Activated CD8-positive, alpha-beta memory T cell treated with anti-CD3 and anti-CD28 coated beads, Interleukin-2, amount 50 U/mL, for 24 hours (primary cell): ENCODE data around the gene HAPLN2.
"Not testable (repeated sequence)": the region's sequence is repeated elsewhere in the genome, so short reads cannot be mapped to it uniquely, and the experiment has no call there.

Experiments used
- DNase-seq: peaks from one replicate; pipeline ENCODE4 v3.0.0-alpha.2; 2020; ENCODE audit errors: extremely low read depth

Gene HAPLN2

DNA sequence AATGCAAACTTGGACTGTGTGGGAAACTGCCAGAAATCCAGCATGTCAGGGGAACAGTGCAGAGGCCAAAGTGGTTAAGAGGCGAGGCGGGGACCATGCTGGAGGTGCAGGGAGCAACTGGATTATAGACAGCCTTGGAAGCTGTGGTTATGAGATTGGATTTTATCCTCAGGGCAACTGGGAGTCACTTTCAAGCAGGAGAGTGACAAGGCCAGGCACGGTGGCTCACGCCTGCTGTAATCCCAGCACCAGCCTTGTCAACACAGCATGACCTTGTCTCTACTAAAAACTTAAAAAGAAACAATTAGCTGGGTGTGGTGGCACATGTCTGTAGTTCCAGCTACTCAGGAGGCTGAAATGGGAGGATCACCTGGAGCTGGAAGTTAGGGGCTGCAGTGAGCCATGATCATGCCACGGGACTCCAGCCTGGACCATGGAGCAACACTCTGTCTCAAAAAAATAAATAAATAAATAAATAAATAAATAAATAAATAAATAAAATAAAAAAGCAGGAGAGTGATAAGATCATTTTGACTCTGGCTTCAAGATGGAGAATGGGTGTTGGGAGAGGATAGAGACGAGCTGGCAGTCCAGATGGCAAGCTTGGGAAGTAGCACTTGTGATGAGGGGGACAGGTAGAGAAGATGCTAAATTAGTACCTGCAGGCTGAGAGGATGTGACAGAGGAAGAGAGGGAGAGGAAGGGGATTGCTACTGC is 3.5 kb downstream of the HAPLN2 start:
- DNase-seq = no peak

DNA sequence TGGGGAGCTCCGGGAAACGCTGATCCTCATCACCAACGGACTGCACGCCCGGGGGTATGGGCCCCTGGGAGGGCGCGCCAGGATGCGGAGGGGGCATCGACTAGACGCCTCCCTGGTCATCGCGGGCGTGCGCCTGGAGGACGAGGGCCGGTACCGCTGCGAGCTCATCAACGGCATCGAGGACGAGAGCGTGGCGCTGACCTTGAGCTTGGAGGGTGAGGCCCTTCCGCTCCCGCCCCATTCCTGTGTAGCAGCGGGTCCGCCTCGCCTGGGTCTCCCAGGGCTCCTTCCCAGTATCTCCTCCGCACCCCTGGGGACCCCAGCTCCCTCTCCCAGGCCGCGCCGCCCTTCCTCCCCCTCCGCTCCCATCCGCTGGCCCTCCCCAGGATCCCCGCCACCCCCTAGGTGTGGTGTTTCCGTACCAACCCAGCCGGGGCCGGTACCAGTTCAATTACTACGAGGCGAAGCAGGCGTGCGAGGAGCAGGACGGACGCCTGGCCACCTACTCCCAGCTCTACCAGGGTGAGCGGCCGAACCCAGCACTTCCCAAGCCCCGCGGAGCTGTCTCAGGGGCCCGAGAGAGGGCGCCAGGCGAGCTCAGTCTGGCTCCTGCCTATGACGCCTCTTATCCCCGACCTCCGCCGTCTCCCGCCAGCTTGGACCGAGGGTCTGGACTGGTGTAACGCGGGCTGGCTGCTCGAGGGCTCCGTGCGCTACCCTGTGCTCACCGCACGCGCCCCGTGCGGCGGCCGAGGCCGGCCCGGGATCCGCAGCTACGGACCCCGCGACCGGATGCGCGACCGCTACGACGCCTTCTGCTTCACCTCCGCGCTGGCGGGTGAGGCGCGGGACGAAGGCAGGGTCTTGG is 5.0 kb downstream of the HAPLN2 start:
- no peak for DNase-seq

DNA sequence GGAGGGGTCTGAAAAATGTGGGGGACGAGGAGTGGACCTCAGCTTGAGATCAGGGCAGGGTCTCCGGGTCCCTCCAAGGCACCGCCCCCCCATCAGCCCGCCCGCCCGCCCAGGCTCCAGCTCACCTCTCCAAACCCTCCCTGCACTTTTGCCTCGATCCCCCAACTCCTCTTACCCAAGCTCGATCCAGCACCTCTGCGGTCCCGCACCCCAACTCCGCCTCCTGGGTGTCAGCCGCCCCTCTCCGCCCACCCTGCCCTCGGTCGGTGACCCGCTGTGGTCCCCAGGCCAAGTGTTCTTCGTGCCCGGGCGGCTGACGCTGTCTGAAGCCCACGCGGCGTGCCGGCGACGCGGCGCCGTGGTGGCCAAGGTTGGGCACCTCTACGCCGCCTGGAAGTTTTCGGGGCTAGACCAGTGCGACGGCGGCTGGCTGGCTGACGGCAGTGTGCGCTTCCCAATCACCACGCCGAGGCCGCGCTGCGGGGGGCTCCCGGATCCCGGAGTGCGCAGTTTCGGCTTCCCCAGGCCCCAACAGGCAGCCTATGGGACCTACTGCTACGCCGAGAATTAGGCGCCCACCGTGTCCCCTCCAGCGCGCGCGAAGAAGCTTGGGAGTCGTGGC is 5.7 kb downstream of the HAPLN2 start:
- DNase-seq = no peak

DNA sequence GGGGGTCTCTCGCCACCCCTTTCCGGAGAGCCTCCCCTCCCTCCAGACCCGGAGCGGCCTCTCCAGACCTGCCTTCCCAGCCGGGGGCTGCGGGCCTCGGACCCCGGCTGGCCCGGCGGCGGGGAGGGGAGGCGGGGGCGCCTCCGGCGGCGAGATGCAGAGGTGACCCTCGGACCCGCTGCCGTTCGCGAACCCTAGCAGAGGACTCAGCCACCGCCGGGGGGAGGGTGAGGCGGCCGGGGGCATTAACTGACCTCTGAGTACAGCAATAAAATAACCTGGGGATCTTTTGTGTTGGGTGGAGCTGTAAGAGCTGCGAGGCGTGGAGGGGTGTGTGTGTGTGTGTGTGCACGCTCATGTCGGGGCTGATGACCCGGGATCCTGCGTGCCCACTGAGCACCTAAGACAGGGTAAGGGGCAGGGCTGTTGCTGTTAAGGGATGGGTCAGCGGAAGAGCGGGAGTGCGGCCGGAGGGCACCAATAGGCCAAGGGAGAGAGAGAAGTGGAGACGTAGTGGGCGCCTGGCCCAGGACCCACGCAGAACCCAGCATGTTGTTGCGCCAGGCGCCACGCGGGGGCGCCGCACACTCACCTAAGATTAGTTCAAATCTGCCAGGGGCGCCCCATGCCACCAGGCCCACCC is 6.3 kb downstream of the HAPLN2 start:
- DNase-seq = no peak

DNA sequence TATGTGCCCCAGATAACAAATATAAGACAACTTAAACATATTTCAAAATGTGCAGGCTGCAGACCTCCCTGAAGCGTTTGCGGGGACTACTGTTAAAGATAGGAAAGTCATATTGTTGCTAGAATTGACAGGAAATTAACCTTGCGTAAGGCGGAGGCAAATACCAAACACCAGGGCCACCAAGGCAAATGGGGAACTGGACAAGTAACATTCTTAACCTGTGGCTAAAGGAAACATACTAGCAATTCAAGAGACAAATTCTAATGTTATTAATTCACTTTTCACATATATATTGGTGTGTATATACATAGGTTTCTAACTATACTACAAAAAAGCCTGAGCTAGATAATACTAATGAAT is 6.8 kb downstream of the HAPLN2 start:
- no peak for DNase-seq

DNA sequence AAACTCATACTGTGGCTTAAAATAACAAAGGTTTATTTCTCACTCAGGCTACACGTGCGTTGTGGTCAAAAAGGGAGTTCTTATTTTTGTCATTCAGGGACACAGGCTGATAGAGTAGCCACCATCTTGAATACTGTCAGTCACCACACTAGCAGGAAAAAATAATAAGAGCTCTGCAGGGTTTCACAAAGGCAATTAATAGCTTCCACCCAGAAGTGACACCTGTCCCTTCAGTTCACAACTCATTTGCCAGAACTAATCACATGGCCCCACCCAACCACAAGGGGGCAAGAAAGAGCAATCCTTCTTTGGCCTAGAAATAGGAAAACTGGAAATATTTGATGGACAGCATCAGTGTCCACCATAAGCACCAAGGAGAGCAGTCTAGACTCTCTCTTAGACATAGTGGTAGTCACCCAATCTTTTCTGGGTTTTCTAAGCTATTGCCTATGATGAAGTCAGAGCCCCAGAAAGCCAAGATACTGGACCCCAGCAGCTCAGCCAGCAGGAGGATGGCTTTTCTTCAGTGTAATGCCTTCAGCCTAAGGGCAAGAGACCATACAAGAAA is 8.2 kb downstream of the HAPLN2 start:
- no peak for DNase-seq

DNA sequence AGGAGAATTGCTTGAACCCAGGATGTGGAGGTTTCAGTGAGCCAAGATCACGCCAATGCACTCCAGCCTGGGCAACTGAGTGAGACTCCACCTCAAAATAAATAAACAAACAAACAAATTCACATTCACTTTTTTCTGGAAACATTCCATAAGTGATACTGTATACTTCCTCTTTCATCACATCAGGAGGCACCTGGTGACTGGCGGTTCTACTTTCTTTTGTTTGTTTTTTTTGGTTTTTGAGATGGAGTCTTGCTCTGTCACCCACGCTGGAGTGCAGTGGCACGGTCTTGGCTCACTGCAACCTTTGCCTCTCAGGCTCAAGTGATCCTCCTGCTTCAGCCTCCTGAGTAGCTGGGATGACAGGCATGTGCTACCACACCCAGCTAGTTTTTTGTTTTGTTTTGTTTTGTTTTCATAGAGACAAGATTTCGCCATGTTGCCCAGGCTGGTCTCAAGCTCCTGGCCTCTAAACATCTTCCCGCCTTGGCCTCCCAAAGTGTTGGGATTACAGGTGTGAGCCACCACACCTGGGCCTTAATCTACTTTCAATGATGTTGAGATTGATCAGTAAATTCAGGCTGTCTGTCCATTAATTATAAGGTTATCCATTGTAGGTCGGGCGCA is 10.7 kb downstream of the HAPLN2 start:
- no peak for DNase-seq

DNA sequence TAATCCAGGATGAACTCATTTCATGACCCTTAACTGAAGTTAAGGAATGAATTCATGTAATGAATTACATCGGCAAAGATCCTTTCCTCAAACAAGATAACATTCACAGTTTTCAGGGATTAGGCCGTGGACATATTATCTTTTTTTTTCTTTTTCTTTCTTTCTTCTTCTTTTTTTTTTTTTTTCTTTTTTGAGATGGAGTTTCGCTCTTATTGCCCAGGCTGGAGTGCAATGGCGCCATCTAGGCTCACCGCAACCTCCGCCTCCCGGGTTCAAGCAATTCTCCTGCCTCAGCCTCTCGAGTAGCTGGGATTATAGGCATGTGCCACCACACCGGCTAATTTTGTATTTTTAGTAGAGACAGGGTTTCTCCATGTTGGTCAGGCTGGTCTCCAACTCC is 11.9 kb downstream of the HAPLN2 start:
- not testable (repeated sequence) for DNase-seq

DNA sequence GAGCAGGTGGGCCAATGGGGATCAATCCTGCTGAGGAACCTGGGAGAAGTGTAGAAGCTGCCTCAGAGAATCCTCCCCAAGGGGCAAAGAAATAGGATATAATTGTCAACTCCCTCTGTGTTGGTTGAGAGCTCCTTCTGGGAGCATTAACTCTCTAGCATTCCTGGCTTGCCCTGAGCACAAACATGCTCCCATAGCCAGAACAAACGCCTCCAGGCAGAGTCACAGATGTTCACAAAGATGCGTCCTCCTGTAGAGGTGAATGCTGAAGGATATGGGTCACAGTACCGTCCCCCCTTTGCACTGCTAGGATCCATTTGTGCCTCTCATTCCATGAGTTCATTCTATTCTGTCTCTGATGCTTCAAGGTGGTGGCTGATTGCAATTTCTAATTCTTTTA is 13.1 kb downstream of the HAPLN2 start:
- DNase-seq = no peak

DNA sequence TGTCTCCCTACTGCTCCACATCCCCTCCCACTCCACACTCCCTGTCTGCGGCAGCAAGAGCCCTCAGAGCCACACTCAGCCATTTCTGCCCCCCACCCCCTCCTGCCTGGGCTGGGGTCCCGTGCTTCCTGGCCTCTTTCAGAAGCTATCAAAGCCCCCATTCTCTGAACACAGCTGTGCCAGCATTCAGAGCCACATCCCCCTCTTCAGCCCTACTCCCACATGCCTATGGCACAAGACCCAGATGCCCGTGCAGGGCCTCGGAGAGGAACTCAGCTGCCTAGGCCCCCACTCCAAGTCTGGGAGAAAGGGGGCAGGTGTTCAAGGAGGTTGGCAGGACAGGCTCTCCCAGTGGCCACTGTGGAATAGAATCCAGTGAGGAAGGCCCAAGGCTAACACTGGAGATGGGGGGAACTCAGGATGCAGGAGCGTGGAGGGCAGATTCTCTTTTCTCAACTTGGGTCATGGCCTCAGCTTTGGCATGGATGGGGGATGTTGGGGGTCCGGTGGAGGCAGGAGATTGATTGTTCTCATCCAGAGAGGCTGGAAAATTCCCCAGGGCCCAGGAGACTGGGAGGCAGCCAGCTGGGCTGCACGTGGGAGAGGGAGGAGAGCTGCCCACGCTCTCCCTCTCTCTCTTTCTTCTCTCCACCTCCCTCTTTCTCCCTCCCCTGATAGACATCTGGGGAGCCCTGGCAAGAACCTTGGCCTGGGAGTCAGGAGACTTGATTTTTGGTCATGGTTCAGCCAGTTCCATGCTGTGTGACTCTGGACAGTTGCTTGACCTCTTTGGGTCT is 19.2 kb downstream of the HAPLN2 start:
- no peak for DNase-seq

DNA sequence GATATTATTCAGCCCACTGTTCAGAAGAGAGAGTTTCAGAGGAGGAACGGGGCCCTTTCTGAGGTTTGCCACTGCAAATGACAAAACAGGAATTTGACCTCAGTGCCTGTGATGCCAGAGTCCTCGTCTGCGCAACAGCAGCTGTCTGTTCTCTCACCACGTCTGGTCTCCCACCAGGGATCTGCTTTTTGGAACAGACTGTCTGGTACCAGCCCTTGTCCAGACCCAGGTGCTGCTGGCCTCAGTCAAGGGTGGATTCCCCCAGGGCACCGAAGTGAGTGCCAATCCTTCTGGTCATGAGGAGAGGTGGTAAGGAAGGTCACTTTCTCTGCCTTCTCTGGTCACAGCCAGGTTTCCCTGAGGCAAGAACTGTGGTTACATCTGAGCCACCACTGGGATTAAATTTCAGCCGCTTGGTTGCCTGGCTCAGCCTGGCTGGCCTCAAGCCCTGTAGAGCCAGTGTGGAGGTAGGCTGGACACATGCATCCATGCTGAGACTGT is 20.4 kb downstream of the HAPLN2 start:
- DNase-seq = no peak

DNA sequence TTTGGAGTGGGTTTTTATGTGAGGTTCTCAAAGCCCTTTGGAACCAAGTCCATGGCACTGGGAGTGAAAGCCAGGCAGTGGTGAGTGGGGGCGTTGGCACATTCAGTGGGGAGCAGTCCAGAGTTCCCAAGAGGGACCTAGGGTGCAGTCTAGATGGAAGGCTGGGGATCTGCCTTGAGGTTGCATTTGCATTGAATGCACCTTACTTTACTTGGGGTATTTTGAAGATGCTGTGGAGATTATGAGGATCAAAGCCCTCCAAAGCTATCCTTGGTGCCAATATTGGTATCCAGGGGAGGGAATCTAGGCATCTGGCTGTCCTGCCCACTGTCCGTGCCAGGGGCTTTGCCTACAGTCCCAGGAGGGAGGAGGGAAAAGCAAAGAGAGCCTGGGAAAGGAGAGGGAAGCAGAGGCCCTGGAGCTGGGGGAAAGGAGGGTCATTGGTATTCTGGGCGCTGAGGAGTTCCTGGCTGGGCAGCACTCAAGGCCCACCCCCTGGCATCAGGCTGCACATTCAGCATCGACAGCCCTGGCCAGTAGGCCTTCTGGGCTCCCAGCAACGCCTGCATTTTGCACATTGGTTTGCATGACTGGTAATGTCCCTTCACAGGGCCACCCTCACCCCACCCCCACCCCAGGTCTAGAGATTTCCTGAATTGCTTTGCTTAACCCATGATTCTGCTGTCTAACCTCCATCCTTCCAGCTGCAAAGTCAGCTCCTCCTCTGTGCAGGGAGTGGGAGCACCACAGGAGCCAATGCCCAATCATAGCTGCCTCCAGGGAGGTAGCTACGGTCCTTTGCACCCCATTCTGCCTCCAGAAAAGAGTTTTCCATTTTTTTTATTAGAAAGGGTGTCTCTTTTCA is 21.9 kb downstream of the HAPLN2 start:
- no peak for DNase-seq

DNA sequence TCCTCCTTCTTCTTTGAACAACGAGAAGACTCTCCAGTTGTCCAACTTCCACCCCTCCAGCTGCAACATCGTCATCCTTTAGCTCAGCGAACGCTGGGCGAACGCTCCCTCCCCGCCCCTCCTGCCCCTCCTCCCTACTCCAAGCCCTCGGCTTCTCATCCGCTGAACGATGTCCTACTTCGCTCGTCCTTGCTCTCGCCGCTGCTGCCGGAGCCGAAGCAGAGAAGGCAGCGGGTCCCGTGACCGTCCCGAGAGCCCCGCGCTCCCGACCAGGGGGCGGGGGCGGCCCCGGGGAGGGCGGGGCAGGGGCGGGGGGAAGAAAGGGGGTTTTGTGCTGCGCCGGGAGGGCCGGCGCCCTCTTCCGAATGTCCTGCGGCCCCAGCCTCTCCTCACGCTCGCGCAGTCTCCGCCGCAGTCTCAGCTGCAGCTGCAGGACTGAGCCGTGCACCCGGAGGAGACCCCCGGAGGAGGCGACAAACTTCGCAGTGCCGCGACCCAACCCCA is 22.6 kb downstream of the HAPLN2 start, which contains the start of gene BCAN:
Gene BCAN, plus strand, starts transcription at position 357 of the 504 bp plus-strand sequence. CDS start 3,938 bp downstream, outside the sequence.
- DNase-seq = no peak

DNA sequence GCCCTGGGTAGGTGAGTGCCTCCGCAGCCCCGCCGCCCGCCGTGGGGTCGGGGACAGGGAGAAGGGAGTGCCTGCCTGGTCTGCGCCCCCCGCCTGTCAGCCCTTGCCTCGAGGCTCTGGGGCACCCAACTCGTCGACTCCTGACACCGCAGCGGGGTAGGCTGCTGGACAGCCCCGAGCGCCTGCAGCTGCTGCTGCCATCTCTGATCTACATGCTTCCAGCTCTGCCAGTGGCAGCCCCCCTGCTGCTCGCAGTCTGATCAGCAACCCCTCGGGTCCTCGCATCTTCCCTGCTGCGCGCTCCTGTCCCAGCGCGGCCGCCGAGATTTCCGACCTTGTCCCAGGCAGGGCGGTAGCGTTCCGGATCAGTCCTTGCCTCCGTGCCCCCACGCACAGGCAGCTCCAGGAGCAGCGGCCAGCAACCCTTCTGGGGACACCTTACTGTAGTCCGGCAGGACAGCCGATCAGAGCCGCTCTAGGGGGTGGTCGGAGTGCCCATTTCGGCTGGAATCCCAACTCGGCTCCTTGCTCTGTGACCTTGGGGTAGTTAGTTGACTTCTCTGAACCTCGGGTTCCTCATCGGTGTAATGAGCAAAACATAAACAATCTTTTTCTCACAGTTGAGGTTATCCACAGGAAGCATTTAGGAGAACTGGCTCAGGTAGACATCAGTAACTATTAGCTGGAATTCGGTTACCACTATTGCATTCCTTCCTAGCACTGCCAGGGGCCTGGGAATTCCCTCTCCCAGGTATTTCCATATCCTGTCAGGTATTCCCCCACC is 23.2 kb downstream of the HAPLN2 start:
- no peak for DNase-seq

DNA sequence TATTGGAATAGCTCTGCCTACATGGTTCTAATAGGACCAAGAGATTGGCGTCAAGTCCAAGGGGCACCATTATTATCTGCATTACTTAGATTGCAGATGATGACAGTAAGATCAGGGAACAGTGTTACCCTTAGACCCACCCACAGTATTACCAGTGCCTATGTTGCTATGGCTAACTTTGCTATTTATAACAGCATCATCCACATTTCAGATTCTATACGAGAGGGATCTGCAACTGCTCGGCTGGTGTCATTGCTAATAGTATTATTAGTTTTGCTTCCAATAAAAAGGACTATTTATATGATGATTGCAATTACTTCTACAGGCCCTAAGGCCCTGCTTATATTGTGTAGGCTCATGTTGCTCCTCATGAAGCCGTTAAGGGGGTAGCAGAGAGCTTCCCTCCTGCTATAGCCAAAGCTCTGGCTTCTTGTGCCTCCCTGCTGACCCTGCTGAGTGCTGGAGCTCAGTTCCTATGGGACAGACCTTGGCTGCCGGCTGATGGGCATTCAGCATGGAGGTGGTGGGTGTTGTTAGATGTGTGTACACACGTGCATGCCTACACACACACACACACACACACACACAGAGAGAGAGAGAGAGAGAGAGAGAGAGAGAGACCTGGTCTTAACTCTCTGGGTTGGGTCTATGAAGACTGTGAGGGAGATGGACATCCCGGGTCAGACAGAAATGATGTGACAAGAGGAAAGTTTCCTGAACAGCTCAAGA is 24.0 kb downstream of the HAPLN2 start:
- no peak for DNase-seq

DNA sequence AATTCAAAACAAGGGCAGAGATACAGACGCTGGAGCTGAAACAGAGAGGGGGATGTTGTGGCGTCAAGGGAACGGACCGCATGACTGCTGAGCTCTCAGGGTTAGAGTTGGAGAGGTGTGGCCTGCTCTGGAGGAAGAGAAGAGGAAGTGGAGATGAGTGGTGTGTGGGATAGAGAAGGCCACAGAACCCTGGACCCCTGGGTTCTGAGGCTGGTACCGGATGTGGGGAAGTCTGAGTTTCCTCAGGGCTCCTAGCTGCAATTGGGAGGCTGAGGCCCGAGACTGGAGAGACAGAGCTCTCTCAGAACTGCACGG is 24.5 kb downstream of the HAPLN2 start:
- DNase-seq = no peak

DNA sequence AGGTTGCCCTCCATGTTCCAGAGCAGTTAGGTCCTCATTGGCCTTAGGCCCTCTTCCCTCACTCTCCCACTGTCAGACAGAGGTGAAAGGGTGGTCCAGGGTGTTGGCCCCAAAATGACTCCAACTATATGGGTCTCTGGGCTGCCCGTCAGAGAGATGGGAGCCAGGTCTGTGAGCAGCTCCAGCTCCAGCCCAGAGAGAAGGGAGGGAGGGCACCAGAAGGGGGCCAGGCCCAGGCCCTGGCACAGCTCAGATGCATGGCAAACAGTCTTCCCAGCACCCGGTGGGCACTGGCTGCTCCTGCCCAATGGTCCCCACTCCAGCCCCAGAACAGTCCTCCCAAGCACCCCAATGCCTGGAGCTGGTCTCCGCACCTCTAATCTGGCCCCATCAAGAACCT is 24.9 kb downstream of the HAPLN2 start:
- DNase-seq = no peak

DNA sequence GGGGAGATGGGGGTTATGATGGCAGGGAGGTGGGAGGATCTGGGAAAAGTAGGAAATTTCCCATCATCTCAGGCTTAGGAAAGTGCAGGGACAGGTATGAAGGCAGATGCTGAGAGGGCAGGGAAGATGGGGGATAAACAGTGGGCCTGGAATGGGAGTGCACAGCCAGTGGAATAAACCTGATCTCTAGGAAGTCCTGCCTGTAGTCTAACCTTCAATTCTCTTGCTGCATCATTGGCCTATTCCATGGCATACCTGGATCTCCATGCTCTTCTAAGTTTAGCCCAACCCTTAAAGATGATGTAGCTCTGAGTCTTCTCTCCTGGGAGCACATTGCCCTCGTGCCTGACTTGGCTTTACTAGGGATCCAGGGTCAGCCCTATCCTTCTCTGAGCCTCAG is 25.4 kb downstream of the HAPLN2 start:
- DNase-seq = no peak
